ENCODE measurements around the gene STK17A. TPM values are rescaled to one million over a fixed set of nuclear protein-coding genes. Genes with fewer than 3 reads are reported as not detected.
A peak's percentile ranks its signal among the peaks of the same experiment; 100 is the strongest.

Gene STK17A
- total RNA-seq, 1 experiment from 2014 or later, result 75.4 TPM

DNA sequence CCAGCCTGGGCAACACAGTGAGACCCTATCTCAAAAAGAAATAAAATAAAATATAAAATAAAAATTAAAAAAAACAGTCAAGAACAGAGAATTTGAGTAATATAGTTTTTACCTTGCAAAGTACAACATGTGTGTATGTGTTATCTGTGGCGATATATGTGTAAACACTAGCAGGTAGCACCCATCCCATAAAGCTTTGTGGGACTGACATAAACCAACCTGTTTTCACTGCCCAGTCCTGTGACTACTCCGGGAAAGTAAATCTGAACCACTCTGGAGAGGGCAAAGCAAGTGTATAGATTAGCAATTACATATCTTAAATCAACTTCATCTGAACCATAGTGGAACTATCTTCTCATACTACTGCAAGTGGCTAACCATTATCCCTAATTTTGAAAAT, 74.1 kb downstream of the STK17A start:
- DNase-seq (no peak), ATAC-seq (no peak)
- no TSS peak for BruUV-seq (replicated peaks)
- H3K79me2 ChIP-seq (ENCODE audit: low read length), result peaks cover 84% of the 10 kb centered on the region
- H2AFZ ChIP-seq (ENCODE audit: low read length), result no peak overlapping the region
- no peak overlapping the region for H3K27ac ChIP-seq (ENCODE audit: low read length)
- no peak overlapping the region for H3K4me2 ChIP-seq (ENCODE audit: low read length)
- no peaks in the 10 kb centered on the region for H4K20me1 ChIP-seq (ENCODE audit: low read length)
- H3F3A ChIP-seq (ENCODE audit: low read length, unreplicated experiment), result no peaks in the 10 kb centered on the region
- ChIA-PET POLR2A (ENCODE audit: unreplicated experiment) (no interaction called here), CTCF (no interaction called here)
- no peaks in the 10 kb centered on the region for H3K9me3 ChIP-seq (ENCODE audit: low read length)
- H3K4me1 ChIP-seq (ENCODE audit: insufficient read depth, low read length), result peaks cover 41% of the 10 kb centered on the region
- TF ChIP-seq EZH2 (IDR thresholded peaks at IDR 0.05; ENCODE audit: low read length, unreplicated experiment) (no peak), EZH2phosphoT487 (IDR thresholded peaks at IDR 0.05; ENCODE audit: borderline replicate concordance, low read length) (no peak)
- TF ChIP-seq, protein P1, sequence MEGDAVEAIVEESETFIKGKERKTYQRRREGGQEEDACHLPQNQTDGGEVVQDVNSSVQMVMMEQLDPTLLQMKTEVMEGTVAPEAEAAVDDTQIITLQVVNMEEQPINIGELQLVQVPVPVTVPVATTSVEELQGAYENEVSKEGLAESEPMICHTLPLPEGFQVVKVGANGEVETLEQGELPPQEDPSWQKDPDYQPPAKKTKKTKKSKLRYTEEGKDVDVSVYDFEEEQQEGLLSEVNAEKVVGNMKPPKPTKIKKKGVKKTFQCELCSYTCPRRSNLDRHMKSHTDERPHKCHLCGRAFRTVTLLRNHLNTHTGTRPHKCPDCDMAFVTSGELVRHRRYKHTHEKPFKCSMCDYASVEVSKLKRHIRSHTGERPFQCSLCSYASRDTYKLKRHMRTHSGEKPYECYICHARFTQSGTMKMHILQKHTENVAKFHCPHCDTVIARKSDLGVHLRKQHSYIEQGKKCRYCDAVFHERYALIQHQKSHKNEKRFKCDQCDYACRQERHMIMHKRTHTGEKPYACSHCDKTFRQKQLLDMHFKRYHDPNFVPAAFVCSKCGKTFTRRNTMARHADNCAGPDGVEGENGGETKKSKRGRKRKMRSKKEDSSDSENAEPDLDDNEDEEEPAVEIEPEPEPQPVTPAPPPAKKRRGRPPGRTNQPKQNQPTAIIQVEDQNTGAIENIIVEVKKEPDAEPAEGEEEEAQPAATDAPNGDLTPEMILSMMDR (conservative IDR thresholded peaks at IDR 0.05; ENCODE audit: low read depth, low read length), result no peak
- peaks cover 14% of the 10 kb centered on the region for H3K36me3 ChIP-seq (ENCODE audit: low read depth, low read length)
- H3K9ac ChIP-seq (ENCODE audit: low read length), result no peak overlapping the region
- H3K9me2 ChIP-seq (replicated peaks; ENCODE audit: low read length), result no peaks in the 10 kb centered on the region
- H3K27me3 ChIP-seq (ENCODE audit: low read length), result no peaks in the 10 kb centered on the region
- intact Hi-C loops (cut with micrococcal nuclease), result no loop called here
- no peak overlapping the region for H3K4me3 ChIP-seq (ENCODE audit: low read length)

DNA sequence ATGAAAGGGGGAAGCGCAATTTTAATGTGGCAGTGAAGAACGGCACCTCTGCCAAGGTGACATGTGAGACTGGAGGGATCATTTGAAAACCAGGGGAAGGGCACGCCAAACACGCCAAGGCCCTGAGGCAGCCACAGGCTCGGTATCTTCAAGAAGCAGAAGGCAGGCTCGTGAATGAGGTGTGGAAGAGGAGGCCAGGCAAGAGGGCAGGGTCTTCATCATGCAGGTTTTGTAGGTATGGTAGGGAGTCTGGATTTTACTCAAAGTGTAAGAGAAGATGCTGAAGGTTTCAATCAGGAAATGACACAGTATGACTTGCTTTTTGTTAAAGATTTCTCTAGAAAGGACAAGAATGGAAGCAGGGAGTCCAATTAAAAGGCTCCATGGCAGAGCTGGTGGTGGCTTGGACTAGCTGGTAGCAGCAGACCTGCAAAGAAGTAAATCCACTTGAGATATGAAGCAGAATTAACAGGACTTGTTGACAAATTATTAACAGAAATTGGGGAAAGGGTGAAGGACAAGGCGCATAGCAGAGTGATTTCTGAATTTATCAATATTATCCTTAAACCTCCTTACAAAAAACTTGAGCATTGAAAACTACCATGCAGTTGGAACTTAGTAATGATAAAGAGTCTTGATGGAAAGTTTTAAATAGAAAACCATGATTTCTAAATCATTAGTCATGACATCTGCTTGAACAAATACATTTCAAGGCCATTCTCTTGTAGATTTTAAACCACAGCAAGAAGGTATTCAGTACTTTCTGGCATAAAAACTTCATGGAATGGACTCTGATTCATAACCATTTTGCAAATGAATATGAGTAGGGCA, 76.0 kb downstream of the STK17A start:
- peak; percentile 82 for ATAC-seq

More for the DNA sequence above, 76.0 kb downstream of the STK17A start:
- H3K4me1 ChIP-seq (ENCODE audit: insufficient read depth, low read length), result peaks cover 37% of the 10 kb centered on the region
- peak overlapping the region; percentile 79 for H3K4me2 ChIP-seq (ENCODE audit: low read length)
- H3K27me3 ChIP-seq (ENCODE audit: low read length), result no peaks in the 10 kb centered on the region
- no peak overlapping the region for H2AFZ ChIP-seq (ENCODE audit: low read length)
- peaks cover 17% of the 10 kb centered on the region for H3K36me3 ChIP-seq (ENCODE audit: low read depth, low read length)
- CTCF ChIA-PET, result interaction anchor here (0.5 kb wide), 1 partner anchor 178 kb away, joined by 3 read pairs; no protein-coding TSS in a partner anchor
- peak overlapping the region; percentile 96 for H3K27ac ChIP-seq (ENCODE audit: low read length)
- peak overlapping the region; percentile 34 for H3K4me3 ChIP-seq (ENCODE audit: low read length)
- peaks cover 90% of the 10 kb centered on the region for H3K79me2 ChIP-seq (ENCODE audit: low read length)
- POLR2A ChIA-PET (ENCODE audit: unreplicated experiment), result no interaction called here
- peak; percentile 86 for DNase-seq
- no peaks in the 10 kb centered on the region for H3F3A ChIP-seq (ENCODE audit: low read length, unreplicated experiment)
- intact Hi-C loops (cut with micrococcal nuclease), result loop anchor here (1.0 to 2.0 kb wide), 2 partner anchors 11 to 42 kb away; no protein-coding TSS in a partner anchor
- TF ChIP-seq EZH2 (IDR thresholded peaks at IDR 0.05; ENCODE audit: low read length, unreplicated experiment) (no peak), EZH2phosphoT487 (IDR thresholded peaks at IDR 0.05; ENCODE audit: borderline replicate concordance, low read length) (no peak)
- TF ChIP-seq, protein P1 (conservative IDR thresholded peaks at IDR 0.05; ENCODE audit: low read depth, low read length), result no peak
- no TSS peak for BruUV-seq (replicated peaks)
- H3K9ac ChIP-seq (ENCODE audit: low read length), result peak overlapping the region; percentile 62
- H4K20me1 ChIP-seq (ENCODE audit: low read length), result no peaks in the 10 kb centered on the region
- no peaks in the 10 kb centered on the region for H3K9me3 ChIP-seq (ENCODE audit: low read length)
- no peaks in the 10 kb centered on the region for H3K9me2 ChIP-seq (replicated peaks; ENCODE audit: low read length)

Measured in PC-3 (cell line).